Stimulated activated CD4-positive, alpha-beta T cell treated with anti-CD3 and anti-CD28 coated beads, Interleukin-1b, Interleukin-23, amount 100 ng/mL, for 48 hours (primary cell): Measurements from ENCODE around the gene ZBTB34.
"Not testable (repeated sequence)": the region's sequence is repeated elsewhere in the genome, so short reads cannot be mapped to it uniquely, and the experiment has no call there.

Experiments
- DNase-seq: peaks from one replicate; pipeline ENCODE4 v3.0.0-alpha.2; 2020

Gene ZBTB34

GRCh38 chr9:126860077-126860756, at the start of gene ZBTB34:
TSS of gene ZBTB34 (plus strand) at chr9:126860639. CDS start at chr9:126879400, 18,761 bp downstream.
- peak; percentile 65 for DNase-seq

GRCh38 chr9:126813072-126813471, 47.4 kb upstream of the ZBTB34 start:
- DNase-seq = no peak

GRCh38 chr9:126814091-126814490, 46.3 kb upstream of the ZBTB34 start:
- no peak for DNase-seq

GRCh38 chr9:126817615-126818014, 42.8 kb upstream of the ZBTB34 start:
- DNase-seq = not testable (repeated sequence)

- DNase-seq = no peak
These were observed 42.0 kb upstream of the ZBTB34 start for GRCh38 chr9:126818482-126818881.

- DNase-seq = no peak
These were observed 41.0 kb upstream of the ZBTB34 start for GRCh38 chr9:126819482-126819881.

- DNase-seq = no peak
These were observed 38.2 kb upstream of the ZBTB34 start for GRCh38 chr9:126822278-126822677.

GRCh38 chr9:126822873-126823272, 37.6 kb upstream of the ZBTB34 start:
- DNase-seq = no peak

- not testable (repeated sequence) for DNase-seq
These were observed 36.4 kb upstream of the ZBTB34 start for GRCh38 chr9:126824052-126824451.

GRCh38 chr9:126827227-126827626, 33.2 kb upstream of the ZBTB34 start:
- DNase-seq = no peak

- DNase-seq = no peak
These were observed 31.4 kb upstream of the ZBTB34 start for GRCh38 chr9:126829035-126829434.

GRCh38 chr9:126830827-126831226, 29.6 kb upstream of the ZBTB34 start:
- no peak for DNase-seq

- no peak for DNase-seq
These were observed 28.0 kb upstream of the ZBTB34 start for GRCh38 chr9:126832440-126832839.

GRCh38 chr9:126833020-126833419, 27.4 kb upstream of the ZBTB34 start:
- no peak for DNase-seq

GRCh38 chr9:126833710-126834345, 26.6 kb upstream of the ZBTB34 start:
- DNase-seq = no peak

- DNase-seq = no peak
These were observed 25.8 kb upstream of the ZBTB34 start for GRCh38 chr9:126834672-126835071.

- DNase-seq = no peak
These were observed 24.2 kb upstream of the ZBTB34 start for GRCh38 chr9:126836216-126836615.

- no peak for DNase-seq
These were observed 22.2 kb upstream of the ZBTB34 start for GRCh38 chr9:126838055-126838811.

GRCh38 chr9:126838895-126839294, 21.5 kb upstream of the ZBTB34 start:
- no peak for DNase-seq

GRCh38 chr9:126839301-126839700, 21.1 kb upstream of the ZBTB34 start:
- DNase-seq = no peak

GRCh38 chr9:126842220-126842842, 18.1 kb upstream of the ZBTB34 start:
- no peak for DNase-seq

GRCh38 chr9:126842977-126843799, 17.3 kb upstream of the ZBTB34 start:
- DNase-seq = no peak

- no peak for DNase-seq
These were observed 16.4 kb upstream of the ZBTB34 start for GRCh38 chr9:126844085-126844484.
